Duodenal mucosa (tissue), 2 donors: ENCODE results near the gene TXNL4A.

Source experiments
- H3K27ac ChIP-seq: one replicate; pipeline ENCODE4 v1.7.0; 2013; ENCODE audit warnings: low read depth, low read length
- H3K27me3 ChIP-seq, 2 donors: one replicate each; pipeline ENCODE4 v1.7.0; 2013; ENCODE audit warnings: low read length in 2 of 2, control low read depth in 1 of 2; ENCODE audit not compliant: insufficient read depth in 2 of 2, control insufficient read depth in 1 of 2
- H3K36me3 ChIP-seq, 2 donors: one replicate each; pipeline ENCODE4 v1.7.0; 2013; ENCODE audit warnings: low read length in 2 of 2, control low read depth in 1 of 2; ENCODE audit not compliant: insufficient read depth in 2 of 2, control insufficient read depth in 1 of 2
- H3K4me1 ChIP-seq, 2 donors: one replicate each; pipeline ENCODE4 v1.7.0; 2013; ENCODE audit warnings: low read length in 2 of 2, control low read depth in 1 of 2; ENCODE audit not compliant: insufficient read depth in 2 of 2, control insufficient read depth in 1 of 2
- H3K4me3 ChIP-seq, 2 donors: one replicate each; pipeline ENCODE4 v1.7.0; 2013; ENCODE audit warnings: low read length in 2 of 2, low read depth in 1 of 2
- H3K9ac ChIP-seq, 2 donors: one replicate each; pipeline ENCODE4 v1.7.0; 2013; ENCODE audit warnings: low read length in 2 of 2, low read depth in 1 of 2
- H3K9me3 ChIP-seq, 2 donors: one replicate each; pipeline ENCODE4 v1.7.0; 2013; ENCODE audit warnings: low read length in 2 of 2, control low read depth in 1 of 2; ENCODE audit not compliant: control insufficient read depth in 1 of 2

Gene TXNL4A

DNA sequence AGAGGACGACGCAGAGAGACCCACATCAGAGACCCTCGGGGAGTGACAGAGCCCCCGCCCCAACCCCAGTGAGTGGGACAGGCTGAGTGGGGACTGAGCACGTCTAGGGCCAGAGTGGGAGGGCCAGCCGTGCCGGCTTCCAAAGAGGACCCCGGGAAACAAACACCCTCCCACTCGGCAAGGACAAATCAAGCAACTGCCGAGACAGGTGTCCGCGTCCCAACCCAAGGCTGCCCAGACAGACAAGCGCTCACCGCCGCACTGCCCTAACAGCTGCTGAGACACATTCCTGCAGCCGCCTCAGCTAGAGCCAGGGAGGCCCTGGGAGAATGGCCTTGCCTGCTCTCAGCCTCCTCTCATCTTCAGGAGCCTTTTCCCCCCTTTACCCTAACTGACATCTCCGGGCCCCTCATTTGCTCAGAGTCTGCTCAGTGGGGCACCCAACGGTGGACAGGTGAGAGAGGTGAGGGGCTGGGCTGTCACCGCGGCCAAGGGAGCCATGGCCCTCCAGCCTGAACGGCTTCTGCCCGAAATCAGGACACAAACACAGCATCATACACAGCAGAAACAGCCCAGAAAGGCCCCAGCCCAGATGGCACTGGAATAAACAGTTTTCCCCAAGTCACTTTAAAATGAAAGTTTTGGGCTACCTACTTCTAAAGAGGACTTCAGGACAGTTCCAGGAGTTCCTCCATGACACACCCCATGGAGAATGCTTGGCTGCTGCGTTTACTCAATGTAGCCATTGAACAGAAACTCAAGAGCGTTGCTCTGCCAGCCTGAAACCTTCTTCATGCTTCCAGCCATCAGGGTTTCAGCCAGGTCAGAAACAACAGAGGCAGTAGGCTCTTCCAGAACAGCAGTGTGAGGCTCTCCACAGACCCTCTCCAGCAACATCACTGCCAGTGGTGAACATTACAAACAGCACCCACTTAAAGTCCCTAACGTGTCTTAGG, 60.5 kb downstream of the TXNL4A start:
- Histone ChIP-seq H3K4me1 (no peaks in the 10 kb centered on the region), H3K36me3 (peaks cover 19 to 41% of the 10 kb centered on the region in 2 donors), H3K27ac (no peak overlapping the region), H3K9ac (no peak overlapping the region), H3K4me3 (no peak overlapping the region), H3K9me3 (peaks cover 19 to 32% of the 10 kb centered on the region in 2 donors), H3K27me3 (no peaks in the 10 kb centered on the region)

DNA sequence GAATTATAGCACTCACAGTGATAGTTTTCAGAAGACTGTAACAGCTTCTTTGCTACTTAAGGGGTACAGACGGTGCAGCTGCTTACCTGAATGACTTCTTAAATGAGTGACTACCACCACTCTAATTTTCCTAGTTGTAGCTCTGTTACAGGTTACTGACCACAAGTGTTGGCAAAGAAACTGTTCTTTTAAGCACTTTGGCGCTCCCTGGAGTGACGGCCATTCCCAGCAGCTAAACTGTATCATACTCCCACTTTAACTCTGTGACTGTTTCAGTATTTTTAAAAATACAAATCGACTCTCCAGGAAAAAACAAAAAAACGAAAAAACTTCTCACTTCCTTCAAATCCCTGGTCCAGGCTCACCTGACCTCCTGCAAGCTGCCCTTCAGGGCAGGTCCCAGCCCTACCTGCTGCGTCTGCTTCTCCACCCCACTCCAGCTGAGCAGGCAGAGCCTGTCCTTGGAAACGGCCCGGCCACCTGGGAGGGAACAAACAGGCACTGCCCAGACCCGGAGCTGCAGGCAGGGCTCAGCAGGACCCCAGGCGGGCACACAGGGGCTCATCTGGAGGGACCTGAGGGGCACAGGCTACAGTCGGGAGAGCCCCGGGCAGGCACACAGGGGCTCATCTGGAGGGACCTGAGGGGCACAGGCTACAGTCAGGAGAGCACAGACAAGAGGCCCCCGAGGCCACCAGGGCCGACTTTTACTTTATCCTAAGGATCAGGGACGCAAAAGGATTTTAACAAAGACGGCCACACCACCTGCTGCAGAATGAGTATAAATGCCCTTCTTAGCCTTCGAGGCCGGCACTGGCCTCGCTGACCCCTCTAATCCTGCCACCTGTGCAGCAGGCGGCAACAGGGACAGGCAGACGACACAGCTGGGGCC, 61.4 kb downstream of the TXNL4A start:
- H3K9me3 ChIP-seq: peaks cover 16 to 29% of the 10 kb centered on the region in 2 donors
- peaks cover 19 to 41% of the 10 kb centered on the region in 2 donors for H3K36me3 ChIP-seq
- no peak overlapping the region for H3K4me3 ChIP-seq
- no peaks in the 10 kb centered on the region for H3K4me1 ChIP-seq
- no peak overlapping the region for H3K27ac ChIP-seq
- H3K9ac ChIP-seq: no peak overlapping the region
- no peaks in the 10 kb centered on the region for H3K27me3 ChIP-seq

DNA sequence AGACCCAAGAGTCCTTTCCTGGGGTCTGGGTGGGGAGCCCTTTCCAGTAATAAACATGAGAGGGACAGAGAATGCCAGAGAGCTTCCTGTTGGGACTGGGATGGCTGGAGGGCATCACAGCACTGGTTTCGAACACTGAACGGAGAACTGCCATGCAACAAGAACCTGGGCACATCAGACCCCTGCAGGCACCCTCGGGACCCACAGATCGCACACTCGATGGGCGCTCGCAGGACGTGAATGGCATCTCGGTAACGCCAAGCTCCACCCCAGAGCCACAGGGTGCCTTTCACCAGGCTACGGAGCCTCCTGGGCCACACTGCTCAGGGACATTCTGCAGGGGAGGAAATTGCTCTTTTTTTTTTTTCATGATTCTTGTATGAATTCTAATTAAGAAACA, 62.1 kb downstream of the TXNL4A start:
- no peak overlapping the region for H3K27ac ChIP-seq
- H3K27me3 ChIP-seq: no peaks in the 10 kb centered on the region
- no peaks in the 10 kb centered on the region for H3K4me1 ChIP-seq
- peaks cover 19 to 41% of the 10 kb centered on the region in 2 donors for H3K36me3 ChIP-seq
- no peak overlapping the region for H3K9ac ChIP-seq
- H3K9me3 ChIP-seq: peaks cover 16 to 26% of the 10 kb centered on the region in 2 donors
- no peak overlapping the region for H3K4me3 ChIP-seq

DNA sequence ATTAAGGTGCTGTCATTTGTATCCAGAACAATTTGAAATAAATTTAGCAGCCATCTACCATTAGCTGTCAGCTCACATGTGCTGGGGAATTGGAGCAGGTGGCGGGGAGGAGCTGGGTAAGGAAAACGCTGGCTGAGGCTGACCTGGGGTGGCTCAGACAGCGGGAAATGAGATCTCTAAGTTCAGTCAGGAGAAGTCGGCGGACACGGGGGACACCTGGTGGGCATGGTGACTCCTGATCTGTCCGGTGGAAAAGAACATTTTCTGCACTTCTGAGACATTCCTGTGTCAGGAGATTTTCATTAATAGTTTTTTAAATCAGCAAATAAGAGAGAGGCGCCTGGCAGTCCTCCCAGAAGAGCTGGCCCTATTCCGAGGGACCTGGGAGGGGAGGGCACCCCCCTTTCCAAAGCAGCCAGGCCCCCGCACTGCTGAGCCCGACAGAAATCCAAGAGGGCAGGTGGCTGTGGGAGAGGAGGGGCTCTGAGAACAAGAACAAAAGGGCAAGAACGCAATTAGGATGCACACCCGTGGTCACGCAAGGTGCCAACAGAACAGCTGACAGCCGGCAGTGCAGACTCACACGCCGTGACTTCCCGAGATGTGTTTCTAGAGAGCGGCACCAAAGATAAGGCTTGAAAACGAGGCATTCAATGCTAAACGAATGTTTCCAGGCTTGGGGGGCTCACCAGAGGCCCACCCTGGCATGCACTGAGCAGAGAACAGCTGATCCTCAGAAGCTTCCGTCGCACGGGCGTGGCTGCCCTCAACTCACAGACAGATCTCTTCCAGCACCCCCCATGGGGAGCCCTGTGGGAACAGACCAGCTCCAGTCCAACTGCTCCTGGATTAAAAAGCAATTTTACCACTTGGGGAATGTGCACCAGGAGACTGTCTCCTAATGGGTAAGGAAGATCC, 63.3 kb downstream of the TXNL4A start:
- Histone ChIP-seq H3K9me3 (peaks cover 16% of the 10 kb centered on the region in 2 donors), H3K27ac (no peak overlapping the region), H3K36me3 (peaks cover 19 to 41% of the 10 kb centered on the region in 2 donors), H3K4me3 (no peak overlapping the region), H3K4me1 (no peaks in the 10 kb centered on the region), H3K27me3 (no peaks in the 10 kb centered on the region), H3K9ac (no peak overlapping the region)

GRCh38 chr18:79923896-79924585, 64.3 kb downstream of the TXNL4A start:
- no peak overlapping the region for H3K9ac ChIP-seq
- no peaks in the 10 kb centered on the region for H3K4me1 ChIP-seq
- no peak overlapping the region for H3K27ac ChIP-seq
- H3K27me3 ChIP-seq: no peaks in the 10 kb centered on the region
- H3K9me3 ChIP-seq: peaks cover 6% of the 10 kb centered on the region in 2 donors
- H3K4me3 ChIP-seq: no peak overlapping the region
- H3K36me3 ChIP-seq: peaks cover 13 to 36% of the 10 kb centered on the region in 2 donors

DNA sequence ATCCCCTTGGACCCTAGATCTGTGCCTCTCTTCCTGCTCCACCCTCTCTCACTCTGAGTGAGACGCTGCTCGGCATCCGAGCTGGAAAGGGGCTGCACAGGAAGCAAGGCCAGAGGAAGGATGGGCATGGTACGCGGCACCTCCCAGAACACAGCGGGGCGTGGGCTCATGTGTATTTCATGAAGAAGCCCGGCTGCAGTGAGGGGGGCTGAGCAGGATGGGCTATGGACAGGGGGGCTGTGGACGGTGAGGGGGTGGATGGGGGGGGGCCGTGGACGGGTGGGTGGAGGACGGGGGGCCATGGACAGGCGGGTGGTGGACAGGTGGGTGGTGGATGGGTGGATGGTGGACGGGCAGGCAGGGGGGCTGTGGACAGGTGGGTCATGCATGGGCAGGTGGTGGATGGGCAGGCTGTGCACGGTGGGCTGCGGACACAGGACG, 65.4 kb downstream of the TXNL4A start:
- peaks cover 10 to 33% of the 10 kb centered on the region in 2 donors for H3K36me3 ChIP-seq
- no peak overlapping the region for H3K27ac ChIP-seq

DNA sequence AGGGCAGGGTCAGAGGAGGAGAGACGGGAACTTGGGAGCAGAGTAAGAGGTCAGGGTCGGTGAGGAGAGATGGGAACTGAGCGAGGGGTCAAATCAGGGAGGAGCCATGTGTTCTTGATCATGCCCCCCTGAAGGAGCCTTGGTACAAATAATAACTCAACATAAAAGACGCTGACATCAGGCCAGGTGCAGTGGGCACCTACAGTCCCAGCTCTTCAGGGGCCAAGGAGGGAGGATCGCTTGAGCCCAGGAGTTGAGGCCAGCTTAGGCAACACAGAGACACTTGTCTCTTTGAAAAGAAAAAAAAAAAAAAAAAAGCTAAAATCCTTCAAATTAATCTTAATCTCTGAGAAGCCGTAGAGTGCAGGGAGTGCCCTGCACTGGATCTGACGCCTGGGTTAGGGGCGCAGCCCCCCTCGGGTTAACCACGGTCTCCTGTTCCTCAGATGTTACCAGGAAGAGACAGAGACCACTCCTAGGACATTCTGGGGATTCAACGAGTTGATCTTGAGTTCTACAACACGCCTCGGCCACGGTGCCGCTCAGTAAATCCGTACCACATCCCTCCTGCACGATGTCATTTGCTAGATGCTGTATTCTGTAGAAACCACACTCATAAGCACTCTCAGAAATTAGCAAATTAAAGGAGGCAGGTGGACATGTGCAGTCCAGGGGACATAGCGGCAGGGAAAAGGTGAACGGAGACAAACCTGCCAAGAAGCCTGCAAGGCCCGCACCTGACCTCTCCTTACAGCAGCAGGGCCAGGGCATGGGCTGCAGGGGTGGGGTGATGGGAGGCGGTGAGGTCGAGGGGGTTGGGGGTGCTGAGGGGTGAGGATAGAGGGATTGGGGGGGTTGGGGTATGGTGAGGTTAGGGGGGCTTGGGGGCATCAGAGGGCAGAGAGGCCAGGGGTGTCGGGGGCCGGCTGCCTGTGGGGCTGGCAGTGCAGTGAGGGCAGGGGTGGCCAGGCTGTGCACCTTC, 66.1 kb downstream of the TXNL4A start:
- no peak overlapping the region for H3K9ac ChIP-seq
- H3K27me3 ChIP-seq: no peaks in the 10 kb centered on the region
- no peaks in the 10 kb centered on the region for H3K9me3 ChIP-seq
- no peak overlapping the region for H3K4me3 ChIP-seq
- H3K36me3 ChIP-seq: peaks cover 10 to 32% of the 10 kb centered on the region in 2 donors
- H3K4me1 ChIP-seq: no peaks in the 10 kb centered on the region
- no peak overlapping the region for H3K27ac ChIP-seq

More for the DNA sequence above, 65.4 kb downstream of the TXNL4A start:
- H3K4me1 ChIP-seq: no peaks in the 10 kb centered on the region
- no peaks in the 10 kb centered on the region for H3K27me3 ChIP-seq
- no peaks in the 10 kb centered on the region for H3K9me3 ChIP-seq
- no peak overlapping the region for H3K9ac ChIP-seq
- H3K4me3 ChIP-seq: no peak overlapping the region
